ENCODE data around the gene POLE. TPM values are rescaled to one million over a fixed set of nuclear protein-coding genes. Genes with fewer than 3 reads are reported as not detected.

POLE gene
- total RNA-seq, 2 experiments from 2014 or later = 157 to 230 TPM

DNA sequence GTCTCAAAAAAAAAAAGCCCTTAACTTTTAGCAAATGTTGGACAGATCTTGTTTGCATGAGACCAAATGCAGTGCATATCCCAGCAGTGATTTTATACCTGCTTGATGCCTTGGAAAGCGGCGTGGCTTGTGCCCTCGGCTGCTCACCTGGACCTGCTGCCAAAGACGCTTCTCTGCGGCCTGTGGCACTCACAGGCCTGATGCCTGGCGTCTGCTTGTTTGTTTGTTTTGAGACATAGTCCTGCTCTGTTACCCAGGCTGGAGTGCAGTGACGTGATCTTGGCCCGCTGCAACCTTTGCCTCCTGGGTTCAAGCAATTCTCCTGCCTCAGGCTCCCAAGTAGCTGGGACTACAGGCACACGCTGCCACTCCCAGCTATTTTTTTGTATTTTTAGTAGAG, 28.7 kb upstream of the POLE start:
- H2AFZ ChIP-seq (ENCODE audit: low read length) = no peak overlapping the region
- H3K27ac ChIP-seq (ENCODE audit: low read depth, low read length, poor library complexity, severe bottlenecking) = no peak overlapping the region
- H3K9me3 ChIP-seq (ENCODE audit: low read length) = no peaks in the 10 kb centered on the region
- peaks cover 82% of the 10 kb centered on the region for H3K36me3 ChIP-seq (ENCODE audit: insufficient read depth, low read length)
- POLR2A ChIA-PET = no interaction called here
- peaks cover 19% of the 10 kb centered on the region for H4K20me1 ChIP-seq (ENCODE audit: insufficient read depth, low read length)
- no peak overlapping the region for H3K4me3 ChIP-seq (ENCODE audit: low read depth, low read length, poor library complexity, severe bottlenecking)
- H3K4me2 ChIP-seq (ENCODE audit: low read length) = no peak overlapping the region
- no peak for TF ChIP-seq EZH2phosphoT487 (IDR thresholded peaks at IDR 0.05; ENCODE audit: borderline replicate concordance, low read depth, low read length)
- TF ChIP-seq, protein P1, sequence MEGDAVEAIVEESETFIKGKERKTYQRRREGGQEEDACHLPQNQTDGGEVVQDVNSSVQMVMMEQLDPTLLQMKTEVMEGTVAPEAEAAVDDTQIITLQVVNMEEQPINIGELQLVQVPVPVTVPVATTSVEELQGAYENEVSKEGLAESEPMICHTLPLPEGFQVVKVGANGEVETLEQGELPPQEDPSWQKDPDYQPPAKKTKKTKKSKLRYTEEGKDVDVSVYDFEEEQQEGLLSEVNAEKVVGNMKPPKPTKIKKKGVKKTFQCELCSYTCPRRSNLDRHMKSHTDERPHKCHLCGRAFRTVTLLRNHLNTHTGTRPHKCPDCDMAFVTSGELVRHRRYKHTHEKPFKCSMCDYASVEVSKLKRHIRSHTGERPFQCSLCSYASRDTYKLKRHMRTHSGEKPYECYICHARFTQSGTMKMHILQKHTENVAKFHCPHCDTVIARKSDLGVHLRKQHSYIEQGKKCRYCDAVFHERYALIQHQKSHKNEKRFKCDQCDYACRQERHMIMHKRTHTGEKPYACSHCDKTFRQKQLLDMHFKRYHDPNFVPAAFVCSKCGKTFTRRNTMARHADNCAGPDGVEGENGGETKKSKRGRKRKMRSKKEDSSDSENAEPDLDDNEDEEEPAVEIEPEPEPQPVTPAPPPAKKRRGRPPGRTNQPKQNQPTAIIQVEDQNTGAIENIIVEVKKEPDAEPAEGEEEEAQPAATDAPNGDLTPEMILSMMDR (conservative IDR thresholded peaks at IDR 0.05; ENCODE audit: low read length) = no peak
- CTCF ChIA-PET (ENCODE audit: unreplicated experiment) = no interaction called here
- no peaks in the 10 kb centered on the region for H3K9me2 ChIP-seq (ENCODE audit: insufficient read depth, low read length)
- peaks cover 40% of the 10 kb centered on the region for H3K79me2 ChIP-seq (ENCODE audit: insufficient read depth, low read depth, low read length)
- peaks cover 4% of the 10 kb centered on the region for H3K4me1 ChIP-seq (ENCODE audit: insufficient read depth, low read length, poor library complexity, severe bottlenecking)
- DNase-seq (ENCODE audit: low spot score) = no peak
- intact Hi-C loops (cut with micrococcal nuclease; ENCODE audit: unreplicated experiment) = no loop called here
- BruUV-seq (replicated peaks) = no TSS peak

DNA sequence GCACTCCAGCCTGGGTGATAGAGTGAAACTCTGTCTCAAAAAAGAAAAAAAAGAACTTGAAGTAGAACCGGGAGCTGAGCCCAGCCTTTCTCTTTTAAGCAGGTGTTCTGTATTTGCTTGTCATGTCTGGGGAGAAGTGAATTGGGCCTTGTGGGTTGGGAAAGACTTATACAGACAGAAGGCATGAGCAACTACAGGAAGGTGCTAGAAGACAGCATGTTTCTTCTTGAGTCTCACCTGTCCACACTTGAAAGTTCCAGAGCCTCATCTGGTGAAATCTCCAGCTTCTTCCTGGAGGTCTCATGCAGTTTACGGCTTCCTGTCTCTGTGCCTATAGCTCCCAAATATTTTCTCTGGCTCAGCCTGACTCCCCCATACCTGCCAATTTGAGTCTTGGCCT, 26.0 kb upstream of the POLE start:
- no peak overlapping the region for H3K4me2 ChIP-seq (ENCODE audit: low read length)
- H4K20me1 ChIP-seq (ENCODE audit: insufficient read depth, low read length) = peaks cover 9% of the 10 kb centered on the region; the same call in 1 of the 2 replicates
- CTCF ChIA-PET (ENCODE audit: unreplicated experiment) = interaction anchor here (0.5 kb wide), 1 partner anchor 191 kb away, joined by 3 read pairs; no protein-coding TSS in a partner anchor
- no peak for DNase-seq (ENCODE audit: low spot score)
- peaks cover 60% of the 10 kb centered on the region for H3K36me3 ChIP-seq (ENCODE audit: insufficient read depth, low read length)
- H3K4me3 ChIP-seq (ENCODE audit: low read depth, low read length, poor library complexity, severe bottlenecking) = no peak overlapping the region
- peaks cover 53% of the 10 kb centered on the region for H3K79me2 ChIP-seq (ENCODE audit: insufficient read depth, low read depth, low read length)
- intact Hi-C loops (cut with micrococcal nuclease; ENCODE audit: unreplicated experiment) = no loop called here
- H2AFZ ChIP-seq (ENCODE audit: low read length) = no peak overlapping the region
- POLR2A ChIA-PET = interaction anchor here (0.7 kb wide), 1 partner anchor 9 kb away, joined by 3 read pairs; no protein-coding TSS in a partner anchor
- H3K9me3 ChIP-seq (ENCODE audit: low read length) = no peaks in the 10 kb centered on the region
- TF ChIP-seq, protein P1 (conservative IDR thresholded peaks at IDR 0.05; ENCODE audit: low read length) = no peak
- no peak for TF ChIP-seq EZH2phosphoT487 (IDR thresholded peaks at IDR 0.05; ENCODE audit: borderline replicate concordance, low read depth, low read length)
- H3K27ac ChIP-seq (ENCODE audit: low read depth, low read length, poor library complexity, severe bottlenecking) = no peak overlapping the region
- H3K9me2 ChIP-seq (ENCODE audit: insufficient read depth, low read length) = no peaks in the 10 kb centered on the region
- TSS peak; percentile 56 for BruUV-seq (replicated peaks)
- H3K4me1 ChIP-seq (ENCODE audit: insufficient read depth, low read length, poor library complexity, severe bottlenecking) = peaks cover 11% of the 10 kb centered on the region

DNA sequence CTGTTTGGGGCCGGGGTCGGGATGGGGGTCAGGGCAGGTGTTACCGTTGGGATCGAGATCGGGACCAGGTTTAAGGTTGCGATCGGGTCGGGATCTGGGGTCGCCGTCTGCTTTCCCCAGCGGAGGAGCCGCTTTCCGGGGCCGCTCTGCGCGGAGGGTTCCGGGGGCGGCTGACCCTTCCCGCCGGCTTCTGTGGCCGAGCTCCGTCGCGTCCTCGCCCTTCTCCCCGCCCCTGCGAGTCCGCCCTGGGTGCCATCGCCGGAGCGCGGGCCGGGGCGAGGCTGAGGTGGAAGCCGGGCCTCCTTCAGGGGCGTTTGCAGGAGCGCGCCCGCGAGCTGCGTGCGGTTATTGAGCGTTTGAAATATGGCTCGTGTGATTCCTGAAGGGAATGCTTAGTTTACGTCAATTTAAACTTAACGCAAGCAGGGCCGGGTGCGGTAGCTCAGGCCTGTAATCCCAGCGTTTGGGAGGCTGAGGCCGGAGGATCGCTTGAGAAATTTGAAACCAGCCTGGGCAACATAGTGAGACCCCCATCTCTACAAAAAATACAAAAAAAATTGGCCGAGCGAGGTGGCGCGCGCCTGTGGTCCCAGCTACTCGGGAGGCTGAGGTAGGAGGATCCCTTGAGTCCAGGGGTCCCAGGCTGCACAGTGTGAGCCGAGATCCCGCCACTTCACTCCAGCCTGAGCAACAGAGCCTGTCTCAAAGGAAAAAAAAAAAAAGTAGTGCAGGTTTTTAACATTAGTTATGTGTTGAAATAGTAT, 24.1 kb upstream of the POLE start:
- intact Hi-C loops (cut with micrococcal nuclease; ENCODE audit: unreplicated experiment) = loop anchor here (2.0 kb wide), 2 partner anchors 24 to 60 kb away; partner anchors contain the start of genes POLE and PXMP2
- Histone ChIP-seq H3K9me3 (ENCODE audit: low read length) (no peaks in the 10 kb centered on the region), H3K27ac (ENCODE audit: low read depth, low read length, poor library complexity, severe bottlenecking) (peak overlapping the region; percentile 62), H3K4me2 (ENCODE audit: low read length) (peak overlapping the region; percentile 98), H3K9me2 (ENCODE audit: insufficient read depth, low read length) (no peaks in the 10 kb centered on the region), H3K36me3 (ENCODE audit: insufficient read depth, low read length) (peaks cover 46% of the 10 kb centered on the region), H4K20me1 (ENCODE audit: insufficient read depth, low read length) (peaks cover 9% of the 10 kb centered on the region; the same call in 1 of the 2 replicates), H3K79me2 (ENCODE audit: insufficient read depth, low read depth, low read length) (peaks cover 53% of the 10 kb centered on the region), H2AFZ (ENCODE audit: low read length) (no peak overlapping the region), H3K4me3 (ENCODE audit: low read depth, low read length, poor library complexity, severe bottlenecking) (peak overlapping the region; percentile 100), H3K4me1 (ENCODE audit: insufficient read depth, low read length, poor library complexity, severe bottlenecking) (peaks cover 11% of the 10 kb centered on the region)
- CTCF ChIA-PET (ENCODE audit: unreplicated experiment) = no interaction called here
- BruUV-seq (replicated peaks) = no TSS peak
- TF ChIP-seq, protein P1 (conservative IDR thresholded peaks at IDR 0.05; ENCODE audit: low read length) = no peak
- no peak for TF ChIP-seq EZH2phosphoT487 (IDR thresholded peaks at IDR 0.05; ENCODE audit: borderline replicate concordance, low read depth, low read length)
- DNase-seq (ENCODE audit: low spot score) = peak; percentile 49
- POLR2A ChIA-PET = no interaction called here
